Small intestine (tissue), 7 donors: ENCODE measurements around the gene RRAS2. TPM values are rescaled to one million over a fixed set of nuclear protein-coding genes. Genes with fewer than 3 reads are reported as not detected.

Experiments used
- DNase-seq, 2 donors: peaks; one replicate each; pipeline versions ENCODE4 v3.0.0 to v3.0.0-alpha.2; 2013
- FAIRE-seq: peaks from 2 replicates; lab custom pipeline; 2012; peaks lifted over from hg19 to GRCh38; lab: Jason Lieb, UNC
- H3K27ac ChIP-seq, 3 donors: one replicate each; pipeline ENCODE4 v1.5.1; 2013; ENCODE audit warnings: low read length in 2 of 3, mild to moderate bottlenecking in 2 of 3, control low read depth in 1 of 3, inconsistent platforms in 1 of 3, low read depth in 1 of 3, moderate library complexity in 1 of 3
- H3K27me3 ChIP-seq, 3 donors: one replicate each; pipeline ENCODE4 v1.6.1; 2013; ENCODE audit warnings: low read length in 3 of 3, inconsistent platforms in 1 of 3; ENCODE audit not compliant: control insufficient read depth in 3 of 3, insufficient read depth in 3 of 3
- H3K36me3 ChIP-seq, 3 donors: one replicate each; pipeline ENCODE4 v1.6.1; 2013; ENCODE audit warnings: low read length in 3 of 3, inconsistent platforms in 1 of 3, low read depth in 1 of 3, mild to moderate bottlenecking in 1 of 3, moderate library complexity in 1 of 3; ENCODE audit not compliant: control insufficient read depth in 3 of 3, insufficient read depth in 2 of 3
- H3K4me1 ChIP-seq, 3 donors: one replicate each; pipeline ENCODE4 v1.6.1; 2013; ENCODE audit warnings: low read length in 2 of 3, inconsistent platforms in 1 of 3, low read depth in 1 of 3, mild to moderate bottlenecking in 1 of 3, moderate library complexity in 1 of 3; ENCODE audit not compliant: control insufficient read depth in 3 of 3, insufficient read depth in 2 of 3
- H3K4me3 ChIP-seq, 3 donors: one replicate each; pipeline ENCODE4 v1.5.1; 2013; ENCODE audit warnings: low read length in 3 of 3, control low read depth in 1 of 3, inconsistent platforms in 1 of 3, low read depth in 1 of 3, mild to moderate bottlenecking in 1 of 3, moderate library complexity in 1 of 3
- H3K9me3 ChIP-seq, 2 donors: one replicate each; pipeline ENCODE4 v1.6.1; 2013; ENCODE audit warnings: low read depth in 1 of 2, low read length in 1 of 2; ENCODE audit not compliant: control insufficient read depth in 2 of 2, insufficient read depth in 1 of 2
- WGBS, 3 donors: extraction: QIAGEN DNeasy Blood & Tissue Kit; methylation state at CpG; one replicate each; pipeline ENCODE4 v1.1.7; 2013; 5-methylcytosine and 5-hydroxymethylcytosine counted together
- polyA plus RNA-seq, 4 donors: library from polyadenylated mRNA; stranded (reverse) in 3 of 4; unstranded in 1 of 4; fragments of 200-250 nt in 3 of 4; fragments of 120-200 nt in 1 of 4; gene quantifications; one replicate each; pipeline versions ENCODE4 v1.2.1 to v1.2.3, GENCODE V29; 2013
- donor health status: healthy with polysubstance abuse.
- donor health status: control.
- donor health status: control.
- donor health status: Bipolar disorder and iron deficiency.
- donor health status: healthy.

Gene RRAS2
- polyA plus RNA-seq, 4 donors, result 16.1 to 64.0 (median 36.3) TPM

DNA sequence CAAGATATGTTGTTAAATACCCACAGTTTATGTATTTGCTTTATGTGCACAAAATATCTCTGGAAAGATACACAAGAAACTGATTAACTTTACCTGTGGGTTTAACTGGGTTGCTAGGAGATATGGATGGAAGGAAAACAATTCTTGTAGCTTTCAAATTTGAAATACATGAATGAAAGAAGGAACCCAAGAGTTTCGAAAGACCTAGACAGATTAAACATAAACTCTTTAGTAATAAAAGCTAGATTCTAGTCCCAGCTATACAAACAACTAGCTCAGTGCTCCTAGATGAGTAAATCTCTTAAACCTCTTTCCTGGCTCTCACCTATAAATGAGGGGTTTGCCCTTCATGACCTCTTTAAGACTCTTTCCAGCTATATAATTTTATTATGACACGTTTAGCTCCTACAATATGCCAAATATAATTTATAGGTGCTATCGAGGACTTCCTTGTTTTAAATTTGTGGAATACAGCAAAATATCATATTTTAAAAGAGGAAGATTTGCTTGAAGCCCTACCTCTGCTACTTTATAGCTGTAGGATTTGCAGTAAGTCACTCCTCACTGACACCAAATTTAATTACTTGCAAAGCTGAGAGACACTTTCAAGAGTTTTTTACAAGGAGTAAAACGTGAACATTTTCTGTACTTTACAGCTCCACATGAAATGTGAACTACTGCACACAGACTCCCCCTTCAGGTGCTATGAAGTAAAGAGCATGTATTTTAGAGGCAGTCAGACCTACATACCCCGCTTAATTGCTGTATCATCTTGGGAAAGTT lies 50.7 kb downstream of the RRAS2 start:
- FAIRE-seq (no peak), DNase-seq (peak; percentile 52 to 77)
- Histone ChIP-seq H3K36me3 (no peaks in the 10 kb centered on the region), H3K4me1 (peaks cover 8 to 29% (median 11%) of the 10 kb centered on the region in 3 donors), H3K27me3 (no peaks in the 10 kb centered on the region), H3K4me3 (no peak overlapping the region), H3K27ac (peak overlapping the region in 1 of 3 donors; percentile 39), H3K9me3 (no peaks in the 10 kb centered on the region)
- WGBS, 3 donors, result 16 to 31% (median 18%) methylated on average over 5 of the region's 5 CpGs

DNA sequence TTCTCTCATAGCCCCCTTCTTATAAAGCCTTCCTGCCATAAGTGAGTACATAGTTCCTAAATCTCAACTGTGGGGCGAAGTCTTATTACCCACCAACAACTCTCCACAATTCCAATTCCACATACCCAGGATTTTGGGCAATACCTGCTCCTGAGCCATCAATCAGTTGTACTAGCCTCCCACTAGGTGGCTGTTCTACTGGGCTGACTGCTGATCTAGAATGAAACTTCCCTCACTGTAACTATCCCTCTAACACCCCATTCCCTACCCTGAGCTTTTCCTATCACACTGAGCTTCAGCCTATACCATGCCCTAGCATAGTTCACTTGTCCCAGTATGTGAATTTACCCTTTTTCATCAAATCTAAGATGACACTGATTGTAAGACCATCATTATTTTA lies 52.5 kb downstream of the RRAS2 start:
- Histone ChIP-seq H3K27me3 (no peaks in the 10 kb centered on the region), H3K36me3 (no peaks in the 10 kb centered on the region), H3K9me3 (no peaks in the 10 kb centered on the region), H3K4me1 (peaks cover 8 to 29% (median 11%) of the 10 kb centered on the region in 3 donors), H3K27ac (no peak overlapping the region), H3K4me3 (no peak overlapping the region)
- WGBS, 3 donors, result 97 to 100% (median 100%) methylated on average over 1 of the region's 1 CpG
- FAIRE-seq (no peak), DNase-seq (no peak)

DNA sequence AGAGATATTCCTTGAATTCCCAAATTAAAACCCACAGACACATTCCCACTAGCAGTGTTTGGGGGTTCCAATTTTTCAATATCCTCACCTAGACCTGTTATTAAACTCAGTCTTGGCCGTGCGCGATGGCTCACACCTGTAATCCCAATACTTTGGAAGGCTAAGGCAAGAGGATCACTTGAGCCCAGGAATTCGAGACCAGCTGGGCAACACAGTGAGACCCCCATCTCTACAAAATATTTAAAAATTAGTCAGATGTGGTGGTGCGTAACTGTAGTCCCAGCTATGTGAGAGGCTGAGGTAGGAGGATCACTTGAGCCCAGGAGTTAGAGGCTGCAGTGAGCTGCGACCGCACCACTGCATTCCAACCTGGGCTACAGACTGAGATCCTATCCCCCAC lies 53.3 kb downstream of the RRAS2 start:
- no peak overlapping the region for H3K27ac ChIP-seq
- no peak for FAIRE-seq
- H3K4me1 ChIP-seq, result peaks cover 8 to 23% (median 8%) of the 10 kb centered on the region in 3 donors
- WGBS, 3 donors, result 97 to 99% (median 98%) methylated on average over 7 of the region's 7 CpGs
- no peak for DNase-seq
- no peak overlapping the region for H3K4me3 ChIP-seq
- H3K36me3 ChIP-seq, result no peaks in the 10 kb centered on the region
- H3K27me3 ChIP-seq, result no peaks in the 10 kb centered on the region
- no peaks in the 10 kb centered on the region for H3K9me3 ChIP-seq

DNA sequence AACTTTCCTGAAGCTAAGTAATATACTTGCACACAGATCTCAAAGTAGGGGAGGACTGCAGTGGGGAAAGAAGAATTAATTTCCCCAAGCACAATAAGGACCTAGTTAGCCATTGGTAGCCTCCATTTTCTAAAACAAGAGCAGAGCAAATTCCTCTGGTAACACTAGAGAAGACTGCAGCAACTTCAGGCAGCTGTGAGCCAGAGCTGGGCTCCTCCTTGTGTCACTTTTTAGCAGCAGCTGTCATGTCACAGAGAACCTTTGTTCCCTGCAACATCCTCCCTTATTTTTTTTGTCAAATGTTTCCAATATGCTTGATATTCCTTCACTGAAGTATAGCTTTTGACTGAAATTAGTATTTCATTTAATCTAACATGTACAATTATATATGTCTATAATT lies 54.4 kb downstream of the RRAS2 start:
- H3K36me3 ChIP-seq, result no peaks in the 10 kb centered on the region
- DNase-seq (no peak), FAIRE-seq (no peak)
- peaks cover 2 to 14% (median 3%) of the 10 kb centered on the region in 3 donors for H3K4me1 ChIP-seq
- no peaks in the 10 kb centered on the region for H3K27me3 ChIP-seq
- H3K4me3 ChIP-seq, result no peak overlapping the region
- H3K27ac ChIP-seq, result no peak overlapping the region
- H3K9me3 ChIP-seq, result no peaks in the 10 kb centered on the region

DNA sequence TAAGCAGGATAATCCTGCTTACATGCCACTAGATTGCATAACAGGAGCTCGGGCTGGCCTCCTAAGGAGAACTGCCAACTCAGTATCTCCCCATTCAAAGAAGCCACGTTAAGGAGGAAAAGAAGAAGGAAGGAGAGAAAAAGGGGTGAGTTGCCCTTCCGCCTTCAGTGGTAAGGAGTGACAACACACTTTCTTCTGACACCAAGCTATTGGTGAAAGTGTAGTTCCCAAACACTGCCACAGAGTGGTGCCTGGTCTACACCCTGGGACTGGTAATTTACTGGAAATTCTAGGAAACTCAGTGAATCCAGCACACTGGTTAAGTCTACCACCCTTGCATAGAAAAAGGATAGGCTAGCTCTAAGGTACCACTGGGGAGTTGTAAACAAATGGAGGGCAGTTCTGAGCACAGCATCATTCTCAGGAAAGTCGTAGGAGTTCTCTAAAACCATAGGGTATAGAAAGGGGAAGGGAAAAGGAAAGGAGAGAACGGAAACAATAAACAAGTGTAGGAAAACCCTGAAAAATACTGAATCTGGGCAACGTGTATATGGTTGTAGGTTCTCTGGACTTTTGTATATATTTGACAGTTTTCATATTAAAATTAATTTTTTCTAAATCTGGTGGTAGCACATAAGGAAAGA lies 58.2 kb downstream of the RRAS2 start:
- Histone ChIP-seq H3K36me3 (no peaks in the 10 kb centered on the region), H3K4me1 (no peaks in the 10 kb centered on the region), H3K27ac (no peak overlapping the region), H3K27me3 (no peaks in the 10 kb centered on the region), H3K4me3 (no peak overlapping the region), H3K9me3 (no peaks in the 10 kb centered on the region)
- peak; percentile 66 to 75 for DNase-seq
- 39 to 44% (median 40%) methylated on average over 6 of the region's 6 CpGs for WGBS, 3 donors
- no peak for FAIRE-seq

DNA sequence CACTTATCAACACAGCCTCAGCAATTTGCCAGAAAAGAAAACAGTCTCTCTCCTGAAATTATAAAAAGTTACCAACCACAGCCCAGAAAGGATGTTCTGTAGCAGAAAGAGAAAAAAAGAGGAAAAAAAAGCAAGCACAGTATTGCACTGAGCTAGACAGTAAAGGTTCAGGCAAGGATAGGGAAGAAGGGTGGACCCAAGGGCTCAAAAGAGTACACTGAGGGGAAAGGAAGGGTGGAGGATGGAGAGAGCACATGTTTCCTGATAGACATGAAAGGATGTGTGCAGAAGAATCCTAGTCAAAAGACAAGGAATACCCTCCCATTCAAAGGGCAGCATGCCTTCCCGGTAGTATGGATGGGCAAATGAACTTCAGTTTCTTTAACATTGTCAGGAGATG lies 59.1 kb downstream of the RRAS2 start:
- WGBS, 3 donors, result 52 to 83% (median 73%) methylated on average over 1 of the region's 1 CpG
- H3K27ac ChIP-seq, result no peak overlapping the region
- no peak for FAIRE-seq

DNA sequence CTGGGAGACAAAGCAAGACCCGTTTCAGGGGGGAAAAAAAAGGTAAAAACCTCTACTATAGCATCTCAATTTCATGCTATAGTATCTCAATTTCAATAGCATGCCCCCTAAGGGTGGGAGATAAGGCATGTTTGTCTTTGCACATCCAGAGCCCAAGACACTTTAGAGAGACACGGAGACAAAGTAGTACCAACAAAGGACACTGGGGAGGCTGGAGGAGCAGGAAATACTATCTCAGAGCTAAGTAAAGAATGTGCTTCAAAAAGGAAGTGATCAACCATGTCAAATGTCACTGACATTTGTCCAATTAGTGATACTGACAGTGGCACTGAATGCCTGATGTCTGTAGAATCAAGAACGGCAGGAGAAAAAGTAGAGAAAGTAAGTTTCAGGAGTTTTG lies 68.6 kb downstream of the RRAS2 start:
- Histone ChIP-seq H3K4me3 (no peak overlapping the region), H3K27me3 (no peaks in the 10 kb centered on the region), H3K27ac (no peak overlapping the region), H3K36me3 (peaks cover 2 to 16% (median 2%) of the 10 kb centered on the region in 3 donors), H3K9me3 (no peaks in the 10 kb centered on the region), H3K4me1 (no peaks in the 10 kb centered on the region)
- DNase-seq, result no peak
- no peak for FAIRE-seq
- 88 to 96% (median 91%) methylated on average over 3 of the region's 3 CpGs for WGBS, 3 donors

More for the DNA sequence above, 59.1 kb downstream of the RRAS2 start:
- Histone ChIP-seq H3K9me3 (no peaks in the 10 kb centered on the region), H3K36me3 (no peaks in the 10 kb centered on the region), H3K27me3 (no peaks in the 10 kb centered on the region), H3K4me3 (no peak overlapping the region), H3K4me1 (no peaks in the 10 kb centered on the region)
- DNase-seq, result no peak

DNA sequence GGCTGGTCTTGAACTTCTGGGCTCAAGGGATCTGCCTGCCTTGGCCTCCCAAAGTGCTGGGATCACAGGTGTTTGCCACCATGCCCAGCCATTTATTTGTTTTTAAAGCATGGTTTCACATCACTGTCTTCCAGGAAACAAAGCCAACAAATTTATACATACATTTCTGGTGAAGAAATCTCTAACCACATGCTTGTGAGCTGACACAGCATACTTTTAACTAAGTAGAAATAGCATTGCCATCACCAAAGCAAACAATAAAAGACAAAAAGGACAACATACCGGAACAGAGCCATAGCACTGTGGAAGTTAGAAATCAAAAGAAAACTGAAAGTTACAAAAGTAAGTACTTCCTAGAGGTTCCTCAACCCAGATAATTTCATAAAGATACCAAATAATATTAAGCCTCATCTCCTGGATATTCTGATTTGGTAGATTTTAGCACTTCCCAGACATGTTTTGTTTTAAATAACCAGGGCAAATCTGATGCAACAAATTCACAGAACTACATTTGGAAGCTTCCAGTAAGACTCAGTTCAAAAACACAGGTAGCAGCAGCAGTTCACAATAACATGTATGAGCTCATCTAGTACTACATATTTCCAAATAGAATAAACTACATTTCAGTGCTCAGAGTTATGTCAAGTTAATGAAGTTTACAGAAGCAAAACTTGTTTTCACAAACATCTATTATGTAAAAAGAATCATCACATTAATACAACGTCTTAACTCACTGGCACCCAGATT lies 70.6 kb downstream of the RRAS2 start:
- DNase-seq (no peak), FAIRE-seq (no peak)
- 72 to 80% (median 73%) methylated on average over 2 of the region's 2 CpGs for WGBS, 3 donors
- Histone ChIP-seq H3K27me3 (no peaks in the 10 kb centered on the region), H3K36me3 (peaks cover 2 to 14% (median 2%) of the 10 kb centered on the region in 3 donors), H3K4me1 (no peaks in the 10 kb centered on the region), H3K9me3 (no peaks in the 10 kb centered on the region), H3K4me3 (no peak overlapping the region), H3K27ac (peak overlapping the region in 2 of 3 donors; percentile 37 to 70)
